ENCODE data around the gene NCAPG2.
"Not testable (repeated sequence)": the region's sequence is repeated elsewhere in the genome, so short reads cannot be mapped to it uniquely, and the experiment has no call there.

Gene NCAPG2

DNA sequence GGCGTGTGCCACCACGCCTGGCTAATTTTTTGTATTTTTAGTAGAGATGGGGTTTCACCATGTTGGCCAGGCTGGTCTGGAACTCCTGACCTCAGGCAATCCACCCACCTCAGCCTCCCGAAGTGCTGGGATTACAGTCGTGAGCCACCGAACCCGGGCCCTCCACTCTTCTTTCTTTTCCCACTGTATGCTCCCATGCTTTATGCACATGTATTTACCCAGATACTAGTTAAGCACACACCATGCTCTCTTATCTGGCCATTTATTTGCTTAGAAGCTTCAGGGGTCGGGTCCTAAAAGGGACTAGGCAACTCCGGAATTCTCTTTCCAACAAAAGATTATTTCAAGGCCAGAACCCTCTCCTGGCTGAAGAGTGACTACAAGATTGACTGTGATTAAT, 78.3 kb downstream of the NCAPG2 start:
- DNase-seq (ENCODE audit: low spot score): not testable (repeated sequence)

DNA sequence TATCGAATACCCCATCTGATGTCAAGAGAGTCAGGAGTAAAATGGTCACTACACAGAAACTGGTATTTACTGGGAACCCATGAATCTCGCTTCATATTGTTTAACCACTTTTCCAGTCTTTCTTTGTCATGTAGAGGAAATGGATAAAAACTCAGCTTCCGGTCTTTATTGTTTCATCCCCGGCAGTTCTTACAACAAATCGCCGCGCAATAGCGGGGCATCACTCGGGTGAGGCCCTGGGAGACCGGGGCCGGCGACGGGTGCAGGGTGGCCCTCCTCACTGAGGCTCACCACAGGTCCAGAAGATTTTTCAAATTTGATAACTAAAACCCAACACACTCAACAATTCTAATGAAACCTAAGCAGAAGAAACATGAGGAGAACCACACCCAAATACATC, 81.4 kb downstream of the NCAPG2 start:
- DNase-seq (ENCODE audit: low spot score): no peak

DNA sequence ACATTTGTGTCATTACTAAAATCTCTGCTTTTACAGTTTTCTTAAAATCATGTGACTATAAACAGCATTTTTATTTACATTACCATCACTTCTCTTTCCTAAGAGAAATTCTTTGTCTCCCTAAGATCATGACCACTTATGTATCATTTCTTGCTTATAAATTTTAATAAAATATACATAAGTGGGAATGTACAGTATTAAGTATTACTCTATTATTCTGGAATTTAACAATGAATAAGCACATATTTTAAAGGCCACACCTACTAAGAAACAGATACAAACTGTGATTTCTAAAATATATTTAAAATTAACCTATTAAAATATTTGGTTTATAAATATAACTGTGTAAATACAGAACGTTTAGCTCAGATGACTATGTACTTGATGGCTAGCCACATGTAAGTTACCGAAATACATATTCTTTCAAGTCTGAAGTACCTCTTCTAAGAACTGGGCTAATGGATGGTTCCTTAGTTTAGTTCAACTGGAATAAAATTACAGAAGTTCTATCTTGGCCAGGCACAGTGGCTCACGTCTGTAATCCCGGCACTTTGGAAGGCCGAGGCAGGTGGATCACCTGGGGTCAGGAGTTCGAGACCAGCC, 83.7 kb downstream of the NCAPG2 start:
- no peak for DNase-seq (ENCODE audit: low spot score)

DNA sequence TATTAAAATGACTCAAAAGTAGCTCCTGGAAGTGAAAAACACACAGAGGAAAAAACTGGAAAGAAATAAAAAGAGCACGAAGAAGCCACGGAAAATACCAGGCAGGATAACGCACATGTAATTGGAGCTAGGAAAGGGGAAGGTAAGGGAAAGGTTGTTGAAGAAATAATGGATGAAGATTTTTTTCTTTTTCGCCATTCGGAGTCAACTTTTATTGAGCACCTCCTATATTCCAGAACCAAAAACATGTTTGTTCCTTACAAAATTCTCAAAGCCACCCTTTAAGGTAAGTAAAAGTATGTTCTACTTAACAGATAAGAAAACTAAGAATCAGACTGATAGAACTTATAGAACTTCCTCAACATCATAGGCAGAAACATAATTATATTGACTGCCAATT, 84.2 kb downstream of the NCAPG2 start:
- DNase-seq (ENCODE audit: low spot score): no peak

DNA sequence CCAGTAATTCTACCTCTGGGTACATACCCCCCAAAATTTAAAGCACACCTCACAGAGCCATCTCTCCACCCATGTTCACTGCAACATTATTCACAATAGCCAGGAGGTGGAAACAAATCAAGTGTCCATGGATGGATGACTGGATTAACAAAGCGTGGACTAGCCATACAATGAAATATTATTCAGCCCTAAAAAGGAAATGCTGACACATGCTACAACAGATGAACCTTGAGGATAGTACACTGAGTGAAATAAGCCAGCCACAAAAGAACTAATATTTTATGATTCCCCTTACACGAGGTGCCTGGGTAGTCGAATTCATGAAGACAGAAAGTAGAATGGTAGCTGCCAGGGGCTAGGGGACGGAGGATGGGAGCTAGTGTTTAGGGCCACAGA, 85.9 kb downstream of the NCAPG2 start:
- no peak for DNase-seq (ENCODE audit: low spot score)

DNA sequence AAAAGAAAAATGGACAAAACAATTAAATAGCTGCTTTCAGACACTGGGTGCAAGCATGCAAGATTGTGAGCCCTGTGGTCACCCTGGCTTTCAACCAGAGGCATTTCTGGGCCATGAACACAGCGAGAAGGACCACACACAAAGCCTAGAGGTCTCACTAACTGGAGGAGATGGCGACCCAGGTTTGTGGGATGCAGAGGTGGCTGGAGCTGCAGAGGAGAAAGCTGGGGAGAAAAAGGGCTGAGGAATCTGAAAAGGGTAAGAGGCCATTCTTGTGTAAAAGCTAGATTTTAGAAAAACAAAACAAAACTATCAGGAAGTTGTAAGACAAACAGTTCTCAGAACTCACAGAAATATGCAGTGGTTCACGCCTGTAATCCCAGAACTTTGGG, 86.9 kb downstream of the NCAPG2 start:
- no peak for DNase-seq (ENCODE audit: low spot score)

DNA sequence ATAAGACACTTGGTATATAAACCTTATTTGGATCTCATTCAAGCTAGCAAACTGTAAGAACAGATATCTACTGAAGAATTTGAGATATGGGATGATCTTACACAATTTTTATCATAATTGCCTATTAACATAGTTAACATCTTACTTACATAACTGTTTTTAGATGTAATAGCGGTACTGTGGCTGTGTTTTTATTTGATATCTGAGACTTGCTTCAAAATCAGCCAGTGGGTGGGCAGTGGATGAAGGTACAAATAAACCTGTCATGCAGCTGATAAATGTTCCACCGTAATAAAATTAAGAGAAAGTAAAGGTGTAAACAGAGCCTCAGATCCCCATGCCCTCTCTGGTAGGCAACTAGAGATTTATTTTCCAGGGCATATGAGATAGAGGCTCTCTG, 88.6 kb downstream of the NCAPG2 start:
- no peak for DNase-seq (ENCODE audit: low spot score)

DNA sequence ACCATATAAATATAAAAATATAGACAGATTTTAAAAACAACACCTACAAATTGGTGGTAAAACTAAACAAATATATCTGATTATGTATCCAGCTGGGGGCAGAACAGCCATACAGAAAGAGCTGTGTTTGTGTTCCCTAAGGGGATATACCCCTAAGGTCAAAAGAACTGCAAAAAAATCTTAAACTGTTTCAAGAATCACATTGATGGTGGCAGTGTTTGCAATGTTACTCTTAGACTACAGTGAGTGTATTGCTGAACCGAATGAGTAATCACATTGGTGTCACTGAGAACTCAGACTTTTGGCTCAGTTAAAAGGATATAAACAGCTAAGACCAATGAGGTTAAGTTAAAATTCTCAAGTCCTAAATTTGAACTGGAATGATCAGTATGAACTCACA, 89.9 kb downstream of the NCAPG2 start:
- DNase-seq (ENCODE audit: low spot score): no peak

DNA sequence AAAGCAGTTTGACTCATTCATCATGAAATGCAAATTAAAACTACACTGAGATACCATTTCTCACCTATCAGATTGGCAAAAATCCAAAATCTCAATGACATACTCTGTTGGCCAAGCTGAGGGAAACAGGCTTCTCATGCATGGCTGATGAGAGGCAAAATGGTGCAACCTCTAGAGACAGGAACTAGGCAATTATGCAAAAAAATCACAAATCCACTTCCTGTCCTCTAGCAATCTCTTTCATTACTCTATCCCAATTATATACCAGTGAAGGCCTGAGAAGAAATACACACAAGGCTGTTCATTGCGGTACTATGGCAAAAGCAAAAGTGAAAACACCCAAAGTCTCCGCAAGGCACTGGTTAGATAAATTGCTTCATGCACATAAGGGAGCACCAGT, 91.1 kb downstream of the NCAPG2 start:
- DNase-seq (ENCODE audit: low spot score): no peak

DNA sequence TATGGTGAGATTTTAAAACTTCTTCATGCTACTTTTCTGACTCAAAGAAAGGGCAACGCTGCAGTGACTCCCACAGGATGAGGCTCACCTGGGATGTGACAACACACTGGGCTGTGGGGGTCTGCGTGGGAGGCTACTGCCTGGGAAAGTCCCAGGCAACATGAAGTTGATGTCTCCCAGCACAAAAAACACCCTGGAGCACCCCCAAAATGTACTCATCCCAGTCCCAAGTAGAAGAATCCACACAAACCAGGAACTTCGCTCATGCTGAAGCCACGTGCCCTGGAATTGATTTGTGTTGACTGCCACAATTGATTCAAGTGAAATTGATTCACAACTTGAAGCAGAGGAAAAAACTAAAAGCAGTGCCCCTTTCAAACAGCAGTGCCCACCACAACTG, 92.1 kb downstream of the NCAPG2 start:
- no peak for DNase-seq (ENCODE audit: low spot score)

DNA sequence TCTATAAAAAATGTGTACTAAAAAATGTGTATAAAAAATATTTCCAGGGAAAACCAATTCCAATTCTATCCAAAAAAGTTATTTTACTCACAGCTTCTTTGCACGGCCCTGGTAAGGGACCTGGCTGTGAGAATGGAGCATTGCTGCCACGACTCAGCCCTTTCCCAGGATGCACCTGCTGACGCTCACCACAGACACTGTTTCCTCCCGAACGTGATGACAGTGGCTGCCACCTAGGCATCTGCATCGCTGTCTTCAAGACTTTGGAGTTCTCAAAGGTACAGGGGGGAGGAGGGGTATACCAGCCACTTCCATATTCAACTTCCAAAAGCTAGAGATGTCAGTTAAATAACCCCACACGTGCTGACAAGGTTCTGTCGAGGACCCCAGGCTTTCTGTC, 93.1 kb downstream of the NCAPG2 start:
- DNase-seq (ENCODE audit: low spot score): no peak

DNA sequence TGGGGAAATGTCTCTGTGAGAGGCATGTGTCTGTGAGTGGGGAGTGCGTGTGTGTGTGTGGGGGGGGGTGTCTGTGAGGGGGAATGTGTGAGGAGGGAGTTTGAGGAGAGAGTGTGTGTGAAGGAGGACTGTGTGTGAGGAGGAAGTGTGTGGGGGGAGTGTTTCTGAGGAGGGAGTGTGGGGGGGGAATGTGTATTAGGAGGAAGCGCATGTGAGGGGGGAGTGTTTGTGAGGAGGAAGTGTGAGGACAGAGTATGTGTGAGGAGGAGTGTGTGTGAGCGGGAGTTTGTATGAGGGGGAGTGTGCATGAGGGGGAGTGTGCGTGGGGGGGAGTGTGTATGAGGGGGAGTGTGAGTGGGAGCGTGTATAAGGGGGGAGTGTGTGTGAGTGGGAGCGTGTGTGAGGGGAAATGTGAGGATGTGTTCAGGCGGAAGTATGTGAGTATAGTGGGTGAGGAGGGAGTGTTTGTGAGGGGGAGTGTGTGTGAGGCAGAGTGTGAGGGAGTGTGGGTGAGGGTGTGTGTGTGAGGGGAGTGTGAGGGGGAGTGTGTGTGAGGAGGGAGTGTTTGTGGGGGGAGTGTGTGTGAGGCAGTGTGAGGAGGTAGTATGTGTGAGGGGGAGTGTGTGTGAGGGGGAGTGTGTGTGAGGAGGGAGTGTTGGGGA, 95.2 kb downstream of the NCAPG2 start:
- no peak for DNase-seq (ENCODE audit: low spot score)

DNA sequence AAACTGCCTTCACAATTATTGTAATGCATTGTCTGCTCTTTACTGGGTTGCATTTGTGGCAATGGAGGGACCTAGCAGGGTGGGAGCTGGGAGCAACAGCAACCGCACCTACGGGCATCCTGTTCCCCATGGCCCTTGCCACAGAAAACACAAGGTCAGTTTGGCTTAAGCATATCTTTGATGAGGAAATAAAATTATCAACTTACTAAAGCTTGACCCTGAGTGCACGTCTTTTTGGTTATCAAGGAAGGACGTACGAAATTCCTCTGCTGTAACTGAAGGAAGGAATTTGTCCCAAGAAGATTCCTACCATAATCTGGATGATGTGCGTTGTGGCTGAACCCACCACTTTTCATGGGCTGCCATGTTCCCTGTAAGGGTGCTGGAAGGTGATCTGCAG, 97.0 kb downstream of the NCAPG2 start:
- DNase-seq (ENCODE audit: low spot score): no peak

DNA sequence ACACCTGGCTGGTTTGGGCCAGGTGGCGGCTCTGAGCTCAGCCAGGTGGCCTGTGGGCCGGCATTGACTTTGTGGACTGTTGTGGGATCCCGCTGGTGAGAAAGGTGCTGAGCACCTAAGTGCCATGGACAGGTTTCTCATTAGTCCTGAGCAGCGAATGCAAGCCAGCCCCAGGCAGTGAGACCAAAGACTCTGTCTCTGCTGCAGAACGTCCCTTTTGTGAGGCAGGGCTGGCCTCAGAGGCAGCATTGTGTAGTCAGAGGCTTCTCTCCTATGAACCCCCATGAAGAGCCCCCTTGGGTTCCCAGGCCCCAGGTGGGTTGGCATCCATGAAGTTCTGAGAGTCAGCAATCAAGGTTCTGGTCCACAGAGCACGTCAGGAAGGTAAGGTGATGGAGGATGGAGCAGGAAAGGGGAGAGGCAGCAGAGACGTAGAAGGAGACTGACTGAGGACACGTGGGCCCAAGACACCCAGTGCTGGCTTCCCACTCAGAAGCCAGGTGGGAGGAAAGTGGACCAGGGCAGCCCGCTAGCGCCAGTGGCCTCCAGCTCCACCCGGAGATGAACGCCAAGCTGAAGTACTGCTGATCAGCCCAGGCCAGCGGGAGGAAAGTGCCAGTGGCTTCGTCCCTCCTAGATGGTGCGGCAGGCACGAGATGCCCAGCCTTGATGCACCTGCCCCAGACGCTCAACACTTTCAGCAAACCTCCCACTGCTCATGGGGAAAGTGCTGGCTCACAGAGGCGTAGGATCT, 97.8 kb downstream of the NCAPG2 start:
- DNase-seq (ENCODE audit: low spot score): no peak

DNA sequence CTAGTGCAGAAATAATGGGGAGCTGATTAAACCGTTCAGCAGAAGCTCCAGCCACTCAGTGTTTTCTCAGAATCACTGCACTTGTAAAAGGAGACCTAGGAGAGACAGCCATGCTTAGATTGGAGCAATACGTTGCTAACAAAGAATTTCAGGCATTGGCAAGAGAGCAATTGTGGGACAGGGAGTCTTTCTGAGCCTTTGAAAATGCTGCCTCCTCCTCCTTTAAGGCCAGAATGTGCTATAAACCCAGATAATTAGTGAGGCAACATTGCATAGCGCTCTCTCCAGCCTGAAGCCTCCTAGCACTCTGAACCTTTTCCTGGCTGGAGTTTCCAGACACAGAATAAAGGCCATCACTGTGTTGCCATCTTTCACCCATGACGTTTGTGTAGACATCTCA, 98.5 kb downstream of the NCAPG2 start:
- no peak for DNase-seq (ENCODE audit: low spot score)

DNA sequence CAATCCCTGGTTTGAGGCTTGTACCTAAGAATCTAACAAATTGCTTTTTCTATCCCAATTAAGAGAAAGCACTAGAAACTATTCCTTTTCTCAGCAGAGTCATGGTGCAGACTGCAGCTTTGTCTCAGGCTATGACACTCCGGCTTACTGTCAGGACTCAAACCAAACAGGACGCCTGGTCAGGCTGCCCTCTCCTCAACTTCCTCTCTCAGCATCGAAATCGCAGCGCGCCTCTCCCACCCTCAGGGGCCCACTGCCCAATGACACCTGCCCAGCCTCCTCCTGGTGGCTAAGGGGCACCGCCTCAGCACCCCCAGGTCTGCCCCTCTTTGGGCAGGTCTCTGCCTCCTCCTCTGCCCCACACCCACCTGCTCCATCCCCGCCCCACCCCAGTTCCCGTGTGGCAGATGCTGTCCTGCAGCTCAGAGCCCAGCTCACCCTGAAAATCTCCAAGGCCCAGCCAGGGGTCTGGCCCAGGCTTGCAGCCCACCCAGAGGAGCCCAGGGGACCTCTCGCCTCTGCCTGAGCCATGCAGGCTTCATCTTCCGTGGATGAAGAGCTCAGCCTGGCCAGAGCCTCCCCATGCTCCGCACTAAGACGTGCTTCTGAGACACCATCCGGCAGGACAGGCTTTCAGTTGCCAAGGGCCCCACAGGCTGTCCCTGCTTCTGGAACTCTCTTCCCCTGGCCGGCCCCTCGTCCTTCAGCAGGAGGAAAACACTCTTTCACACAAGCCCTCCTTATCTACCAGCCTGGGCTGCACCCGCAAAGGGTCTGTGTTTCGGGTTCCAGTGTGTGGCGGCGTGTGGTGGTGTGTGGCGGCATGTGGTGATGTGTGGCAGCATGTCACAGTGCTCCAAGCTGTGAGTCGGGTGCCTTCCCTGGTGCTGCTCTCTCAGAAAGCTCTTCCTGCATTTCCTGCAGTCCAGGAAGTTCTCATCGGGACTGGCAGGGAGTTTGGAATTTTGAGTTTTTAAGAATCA, 100.5 kb downstream of the NCAPG2 start:
- DNase-seq (ENCODE audit: low spot score): no peak

DNA sequence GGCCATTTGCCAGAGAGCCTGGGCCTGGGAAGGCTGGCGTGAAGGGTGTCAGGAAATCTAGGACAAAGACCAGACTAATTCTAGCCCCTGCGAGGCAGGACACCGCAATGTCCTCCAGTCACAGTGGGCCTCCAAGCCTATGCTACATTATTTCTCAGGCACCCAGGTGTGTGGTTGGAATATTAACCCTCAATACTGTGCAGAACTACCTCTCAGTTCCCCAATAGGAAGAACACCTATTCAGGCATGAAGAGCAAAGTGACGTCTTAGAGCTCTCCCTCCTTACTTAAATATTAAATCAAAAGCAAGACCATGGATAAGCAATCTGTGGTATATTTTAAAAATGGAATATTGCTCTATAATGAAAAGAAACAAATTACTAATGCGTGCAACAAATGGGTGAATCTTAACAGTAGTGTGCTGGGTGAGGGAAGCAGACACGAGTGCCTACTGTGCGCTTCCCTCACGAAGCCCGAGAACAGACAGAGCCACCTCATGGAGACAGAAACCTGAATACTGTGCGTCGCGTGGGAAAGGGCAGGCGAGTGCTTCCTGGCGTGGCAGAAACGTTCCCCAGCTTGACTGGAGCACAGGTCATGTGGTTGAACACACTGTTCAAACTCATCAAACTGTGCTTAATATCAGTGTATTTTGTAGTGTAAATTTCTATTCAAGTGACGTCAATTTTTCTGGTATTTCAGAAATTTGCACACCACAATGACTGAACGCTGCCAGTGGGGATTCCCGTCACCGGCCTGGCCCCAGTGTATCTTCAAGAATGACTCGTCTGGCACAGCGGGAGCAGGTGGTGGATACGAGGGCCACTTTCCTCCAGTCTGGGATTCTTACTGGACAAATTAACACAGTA, 101.5 kb downstream of the NCAPG2 start:
- no peak for DNase-seq (ENCODE audit: low spot score)

DNA sequence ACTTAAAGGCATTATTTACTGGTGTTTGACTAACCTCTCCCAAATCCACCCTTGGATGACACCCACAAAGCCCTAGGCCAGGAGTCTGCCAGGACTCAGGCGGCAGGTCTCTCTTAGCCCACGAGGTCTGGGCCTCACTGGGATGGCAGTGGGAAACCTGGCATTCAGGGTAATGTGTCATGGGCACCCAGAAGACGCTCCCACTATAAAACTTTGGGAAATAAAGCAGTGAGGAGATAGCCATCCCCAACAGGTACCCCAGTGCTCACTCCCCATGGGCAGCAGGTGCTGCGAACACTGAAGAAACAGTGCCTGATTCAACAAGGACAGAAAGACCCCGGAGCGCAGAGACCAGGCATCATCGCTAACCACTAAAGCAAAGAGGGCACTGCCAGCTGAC, 102.6 kb downstream of the NCAPG2 start:
- DNase-seq (ENCODE audit: low spot score): no peak

DNA sequence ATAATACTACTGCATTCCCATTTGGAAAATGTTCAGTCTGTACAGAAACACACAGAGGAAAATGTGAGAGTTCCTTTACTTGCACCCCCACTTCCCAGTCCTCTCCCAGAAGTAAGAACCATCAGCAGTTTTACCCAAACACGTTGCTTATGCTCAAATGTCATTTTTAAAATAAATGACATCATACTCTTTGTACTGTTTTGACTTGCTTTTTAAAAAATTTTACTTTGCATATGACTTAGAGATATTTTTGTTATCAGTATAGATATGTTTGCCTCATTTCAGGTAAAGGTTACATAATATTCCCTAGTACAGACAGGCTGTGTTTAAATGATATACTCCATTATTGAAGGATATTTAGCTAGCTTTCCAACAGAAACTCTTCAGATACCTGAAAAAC, 103.5 kb downstream of the NCAPG2 start:
- no peak for DNase-seq (ENCODE audit: low spot score)

DNA sequence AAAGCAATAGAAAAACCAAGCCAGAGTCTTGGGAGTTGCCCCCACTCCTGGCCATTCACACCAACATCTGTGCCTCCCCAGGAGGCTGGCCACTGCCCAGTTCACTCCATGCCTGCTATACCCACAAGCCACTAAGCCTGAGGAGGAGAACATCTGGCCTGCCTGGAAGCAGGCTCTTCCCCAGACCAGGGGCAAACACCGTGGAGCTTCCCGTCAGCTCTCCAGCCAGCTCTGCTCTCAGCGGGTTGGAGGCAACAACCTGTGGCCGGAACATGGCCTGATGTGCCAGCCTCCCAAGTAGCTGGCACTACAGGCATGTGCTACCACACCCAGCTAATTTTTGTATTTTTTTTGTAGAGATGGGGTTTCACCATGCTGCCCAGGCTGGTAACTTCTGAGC, 107.9 kb downstream of the NCAPG2 start:
- DNase-seq (ENCODE audit: low spot score): no peak

DNA sequence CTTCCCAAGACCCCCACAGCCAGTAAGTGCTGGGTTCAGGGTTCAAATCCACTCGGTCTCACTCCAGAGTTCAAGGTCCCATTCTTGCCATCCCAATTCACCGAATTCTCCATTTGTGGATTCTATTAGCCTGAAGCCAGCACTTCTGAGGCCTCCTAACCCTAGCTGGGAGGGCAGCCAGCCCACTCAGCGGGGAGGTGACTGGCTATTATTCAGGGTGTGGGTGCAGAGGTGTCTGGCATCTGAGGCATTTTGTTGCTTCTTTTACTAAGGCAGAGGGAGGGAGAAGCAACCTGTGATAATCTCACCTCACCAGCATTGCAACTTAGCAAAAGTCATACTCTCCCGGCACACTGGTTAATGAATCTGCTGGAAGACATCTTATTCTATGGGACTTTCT, 108.3 kb downstream of the NCAPG2 start:
- no peak for DNase-seq (ENCODE audit: low spot score)

Measured in HuH-7 (cell line).